Coronary artery (tissue), 2 donors: ENCODE results near the gene GPI.

Source experiments
- DNase-seq: peaks from one replicate; pipeline ENCODE4 v3.0.0-alpha.2; 2017; ENCODE audit warnings: low spot score
- H3K27ac ChIP-seq, 2 donors: fragments of 200-600 bp; sonication (generic); one replicate each; pipeline ENCODE4 v1.5.1; 2016 to 2019
- H3K4me3 ChIP-seq: fragments of 200-600 bp; sonication (generic); 2 replicates; pipeline ENCODE4 v1.5.1; 2016; ENCODE audit warnings: mild to moderate bottlenecking, moderate library complexity
- CTCF ChIP-seq: fragments of 200-600 bp; sonication (generic); IDR thresholded peaks from one replicate; pipeline ENCODE4 v1.5.1; 2019; ENCODE audit warnings: antibody characterized with exemption

GPI gene

GRCh38 chr19:34402074-34402600 lies 37.1 kb downstream of the GPI start:
- DNase-seq = no peak
- Histone ChIP-seq H3K27ac (no peak overlapping the region), H3K4me3 (no peak overlapping the region)
- no peak for TF ChIP-seq CTCF

GRCh38 chr19:34403784-34404108 lies 38.8 kb downstream of the GPI start:
- no peak for DNase-seq
- Histone ChIP-seq H3K27ac (peak overlapping the region in 1 of 2 donors; percentile 43), H3K4me3 (peak overlapping the region; percentile 94)
- TF ChIP-seq CTCF = no peak

GRCh38 chr19:34404109-34404909 lies 39.3 kb downstream of the GPI start, which contains the start of gene PDCD2L:
Gene PDCD2L (plus strand): TSS chr19:34404399. CDS start chr19:34404431, 32 bp downstream.
- H3K4me3 ChIP-seq = peak within 1 kb of the TSS; percentile 94
- DNase-seq = peak; percentile 85
- peak within 1 kb of the TSS; percentile 43 to 75 for H3K27ac ChIP-seq
- no peak for TF ChIP-seq CTCF

GRCh38 chr19:34405892-34406660 lies 41.1 kb downstream of the GPI start:
- no peak for TF ChIP-seq CTCF

GRCh38 chr19:34408411-34408810 lies 43.4 kb downstream of the GPI start:
- no peak for TF ChIP-seq CTCF
- no peak overlapping the region for H3K4me3 ChIP-seq
- DNase-seq = peak; percentile 28
- H3K27ac ChIP-seq = no peak overlapping the region

More at GRCh38 chr19:34405892-34406660, 41.1 kb downstream of the GPI start:
- no peak overlapping the region for H3K4me3 ChIP-seq
- H3K27ac ChIP-seq = no peak overlapping the region
- no peak for DNase-seq

- Histone ChIP-seq H3K4me3 (no peak overlapping the region), H3K27ac (no peak overlapping the region)
- DNase-seq = peak; percentile 55
- TF ChIP-seq CTCF = no peak
Measured at GRCh38 chr19:34409189-34410164, 44.5 kb downstream of the GPI start.
